ENCODE results near the gene BRIP1. TPM values are rescaled to one million over a fixed set of nuclear protein-coding genes. Genes with fewer than 3 reads are reported as not detected.

The BRIP1 gene
- total RNA-seq, 1 experiment from 2014 or later: 20.2 TPM

DNA sequence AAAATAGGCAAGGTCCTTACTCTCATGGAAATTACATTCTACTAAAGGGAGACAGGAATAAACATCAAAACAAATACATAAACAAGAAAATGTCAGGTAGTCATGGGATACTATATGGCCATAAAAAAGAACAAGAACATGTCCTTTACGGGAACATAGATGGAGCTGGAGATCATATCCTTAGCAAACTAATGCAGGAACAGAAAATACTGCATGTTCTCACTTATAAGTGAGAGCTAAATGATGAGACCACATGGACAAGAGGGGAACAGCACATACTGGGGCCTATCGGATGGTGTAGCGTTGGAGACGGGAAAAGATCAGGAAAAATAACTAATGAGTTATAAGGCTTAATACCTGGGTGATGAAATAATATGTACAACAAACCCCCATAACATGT is 69.1 kb downstream of the BRIP1 start:
- no peak overlapping the region for H2BK5ac ChIP-seq (ENCODE audit: insufficient read length, low read length)
- H3K14ac ChIP-seq (ENCODE audit: insufficient read depth, low read length): no peak overlapping the region
- H2BK120ac ChIP-seq (ENCODE audit: low read depth, low read length, poor library complexity, severe bottlenecking): no peak overlapping the region
- H3K27ac Mint-ChIP-seq: no peak overlapping the region
- H4K91ac ChIP-seq (ENCODE audit: insufficient read length, low read depth, low read length): no peak overlapping the region
- H3K27me3 Mint-ChIP-seq (ENCODE audit: low read depth): no peaks in the 10 kb centered on the region
- H3K9ac ChIP-seq (ENCODE audit: extremely low read depth, insufficient read length, low read length): no peak overlapping the region
- H3K27ac ChIP-seq (ENCODE audit: insufficient read length, low read depth, low read length): no peak overlapping the region
- no peak overlapping the region for H2AFZ ChIP-seq (ENCODE audit: low read length)
- no peak overlapping the region for H3T11ph ChIP-seq (ENCODE audit: low read length)
- H3K9me3 Mint-ChIP-seq: no peaks in the 10 kb centered on the region
- no peaks in the 10 kb centered on the region for H4K20me1 ChIP-seq (ENCODE audit: control insufficient read depth, insufficient read depth, insufficient read length)
- no peak overlapping the region for H4K8ac ChIP-seq (replicated peaks; ENCODE audit: insufficient read length, low read depth, low read length)
- no peaks in the 10 kb centered on the region for H3K79me1 ChIP-seq (ENCODE audit: insufficient read depth, low read depth, low read length, poor library complexity, severe bottlenecking)
- H3K4me1 ChIP-seq (ENCODE audit: insufficient read depth, low read length): no peaks in the 10 kb centered on the region
- H3K79me2 ChIP-seq (ENCODE audit: insufficient read depth, low read length): no peaks in the 10 kb centered on the region
- H3K36me3 Mint-ChIP-seq (ENCODE audit: insufficient read depth in 1 of 3, low read depth in 3 of 3): peaks cover 14 to 41% (median 30%) of the 10 kb centered on the region in 3 experiments; a peak in 6 of 7 replicates
- no peak overlapping the region for H3K18ac ChIP-seq (ENCODE audit: insufficient read length, low read depth, low read length)
- no peak overlapping the region for H2BK20ac ChIP-seq (ENCODE audit: low read depth, low read length, poor library complexity, severe bottlenecking)
- TF ChIP-seq, protein P1, sequence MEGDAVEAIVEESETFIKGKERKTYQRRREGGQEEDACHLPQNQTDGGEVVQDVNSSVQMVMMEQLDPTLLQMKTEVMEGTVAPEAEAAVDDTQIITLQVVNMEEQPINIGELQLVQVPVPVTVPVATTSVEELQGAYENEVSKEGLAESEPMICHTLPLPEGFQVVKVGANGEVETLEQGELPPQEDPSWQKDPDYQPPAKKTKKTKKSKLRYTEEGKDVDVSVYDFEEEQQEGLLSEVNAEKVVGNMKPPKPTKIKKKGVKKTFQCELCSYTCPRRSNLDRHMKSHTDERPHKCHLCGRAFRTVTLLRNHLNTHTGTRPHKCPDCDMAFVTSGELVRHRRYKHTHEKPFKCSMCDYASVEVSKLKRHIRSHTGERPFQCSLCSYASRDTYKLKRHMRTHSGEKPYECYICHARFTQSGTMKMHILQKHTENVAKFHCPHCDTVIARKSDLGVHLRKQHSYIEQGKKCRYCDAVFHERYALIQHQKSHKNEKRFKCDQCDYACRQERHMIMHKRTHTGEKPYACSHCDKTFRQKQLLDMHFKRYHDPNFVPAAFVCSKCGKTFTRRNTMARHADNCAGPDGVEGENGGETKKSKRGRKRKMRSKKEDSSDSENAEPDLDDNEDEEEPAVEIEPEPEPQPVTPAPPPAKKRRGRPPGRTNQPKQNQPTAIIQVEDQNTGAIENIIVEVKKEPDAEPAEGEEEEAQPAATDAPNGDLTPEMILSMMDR (conservative IDR thresholded peaks at IDR 0.05): no peak
- H3K4me1 Mint-ChIP-seq: no peaks in the 10 kb centered on the region
- H3K4me2 ChIP-seq (ENCODE audit: insufficient read depth, insufficient read length, low read length): no peak overlapping the region
- no peak overlapping the region for H2BK15ac ChIP-seq (ENCODE audit: low read depth, low read length)
- H3K9me3 ChIP-seq (ENCODE audit: control insufficient read depth, low read depth, low read length): no peaks in the 10 kb centered on the region
- H2AK5ac ChIP-seq (ENCODE audit: insufficient read length, low read length): no peak overlapping the region
- WGBS (ENCODE audit: extremely low coverage, insufficient read length, low lambda C conversion rate): no CpG with 5 or more reads among the region's 4 CpGs
- H2BK12ac ChIP-seq (ENCODE audit: insufficient read length, low read depth, low read length): no peak overlapping the region
- H3K56ac ChIP-seq (ENCODE audit: insufficient read length, low read depth, low read length): no peak overlapping the region
- no peak overlapping the region for H4K5ac ChIP-seq (ENCODE audit: insufficient read length, low read depth, low read length)
- H3K23me2 ChIP-seq (ENCODE audit: insufficient read length, low read depth, low read length, poor library complexity, severe bottlenecking): no peaks in the 10 kb centered on the region
- H3K23ac ChIP-seq (ENCODE audit: insufficient read length, low read depth, low read length): no peak overlapping the region
- no peak overlapping the region for H3K4ac ChIP-seq (ENCODE audit: low read depth, low read length)
- H3K27me3 ChIP-seq (ENCODE audit: insufficient read depth, low read length): no peaks in the 10 kb centered on the region
- no peak overlapping the region for H3K4me3 Mint-ChIP-seq
- DNase-seq: no peak
